A549 (cell line): ENCODE results near the gene MPST. TPM values are rescaled to one million over a fixed set of nuclear protein-coding genes. Genes with fewer than 3 reads are reported as not detected.
A peak's percentile ranks its signal among the peaks of the same experiment; 100 is the strongest.
"Not testable (repeated sequence)": the region's sequence is repeated elsewhere in the genome, so short reads cannot be mapped to it uniquely, and the experiment has no call there.

Experiments
- ATAC-seq, 2 experiments: fragments of 200-7000 bp in 1 of 2; fragments of >200 bp in 1 of 2; cut with Nextera tagmentation in 1 of 2; cut with Tn5 transposase in 1 of 2; 3 replicates each; pipeline versions ENCODE4 v1.8.0 to v1.9.1; 2018 to 2020; ENCODE audit warnings: mild to moderate bottlenecking in 1 of 2, moderate library complexity in 1 of 2
- CTCF ChIA-PET: fragments of 300-600 bp; sonication (Branson Sonifier 250); formaldehyde crosslinking; extraction: SDS; loops from one replicate; lab custom pipeline; 2021; ENCODE audit warnings: antibody characterized with exemption, inconsistent platforms; lab: Yijun Ruan, JAX
- POLR2A ChIA-PET: fragments of 350-600 bp; formaldehyde crosslinking; extraction: SDS; loops from one replicate; lab custom pipeline; 2021; ENCODE audit warnings: antibody characterized with exemption, inconsistent platforms; lab: Yijun Ruan, JAX
- DNase-seq, 2 experiments: peaks; one replicate each; pipeline versions ENCODE4 v3.0.0 to v3.0.0-alpha.2; 2011 to 2016; ENCODE audit warnings: low read depth in 1 of 2, low spot score in 1 of 2
- FAIRE-seq: peaks from 2 replicates; lab custom pipeline; 2011; peaks lifted over from hg19 to GRCh38; lab: Jason Lieb, UNC
- H3K27ac ChIP-seq, 2 experiments: fragments of >200 bp; sonication (Bioruptor Twin); formaldehyde crosslinking; 3 replicates each; pipeline ENCODE4 v1.5.1; 2016 to 2017
- H3K4me1 ChIP-seq: fragments of >200 bp; sonication (Bioruptor Twin); formaldehyde crosslinking; 3 replicates; pipeline ENCODE4 v1.6.1; 2016
- H3K4me2 ChIP-seq: fragments of >200 bp; sonication (Bioruptor Twin); formaldehyde crosslinking; 3 replicates; pipeline ENCODE4 v1.6.1; 2016
- H3K4me3 ChIP-seq: fragments of >200 bp; sonication (Bioruptor Twin); formaldehyde crosslinking; 3 replicates; pipeline ENCODE4 v1.5.1; 2016
- H3K9me3 ChIP-seq: fragments of >200 bp; sonication (Bioruptor Twin); formaldehyde crosslinking; 3 replicates; pipeline ENCODE4 v1.6.1; 2016
- CBX2 ChIP-seq: fragments of 200-600 bp; sonication (generic); IDR thresholded peaks from 2 replicates; pipeline ENCODE4 v1.6.1; 2016; ENCODE audit warnings: low read depth, mild to moderate bottlenecking, borderline replicate concordance
- CBX8 ChIP-seq: fragments of 200-600 bp; sonication (generic); IDR thresholded peaks from 2 replicates; pipeline ENCODE4 v1.6.1; 2016
- CEBPB ChIP-seq, 2 experiments: fragments of >200 bp in 1 of 2; sonication (Bioruptor Twin) in 1 of 2; formaldehyde crosslinking in 1 of 2; IDR thresholded peaks; 2 replicates each; pipeline ENCODE4 v1.6.1; 2012 to 2016
- CHD4 ChIP-seq: fragments of 200-600 bp; sonication (generic); IDR thresholded peaks from 2 replicates; pipeline ENCODE4 v1.6.1; 2016; ENCODE audit warnings: antibody characterized with exemption, mild to moderate bottlenecking, borderline replicate concordance
- EHF ChIP-seq: fragments of 250-450 bp; sonication (Bioruptor Pico); IDR thresholded peaks from 2 replicates; pipeline ENCODE4 v1.5.0; 2020; ENCODE audit warnings: mild to moderate bottlenecking
- EP300 ChIP-seq, 2 experiments: fragments of >200 bp; sonication (Bioruptor Twin); formaldehyde crosslinking; IDR thresholded peaks; 2 replicates in 1 of 2; 3 replicates in 1 of 2; pipeline ENCODE4 v1.6.1; 2016 to 2017
- HEYL ChIP-seq: fragments of 250-450 bp; sonication (Bioruptor Pico); IDR thresholded peaks from 2 replicates; pipeline ENCODE4 v1.8.0; 2021; ENCODE audit warnings: mild to moderate bottlenecking, moderate library complexity
- HOXB5 ChIP-seq: fragments of 250-450 bp; sonication (Bioruptor Pico); IDR thresholded peaks from 2 replicates; pipeline ENCODE4 v1.5.0; 2020; ENCODE audit warnings: mild to moderate bottlenecking, moderate library complexity
- JUNB ChIP-seq: fragments of >200 bp; sonication (Bioruptor Twin); formaldehyde crosslinking; IDR thresholded peaks from 2 replicates; pipeline ENCODE4 v1.6.1; 2016
- KDM1A ChIP-seq: fragments of 200-600 bp; sonication (generic); IDR thresholded peaks from 2 replicates; pipeline ENCODE4 v1.6.1; 2016; ENCODE audit warnings: low read depth, mild to moderate bottlenecking
- MAFK ChIP-seq: fragments of 450-650 bp; IDR thresholded peaks from 2 replicates; pipeline ENCODE4 v1.6.1; 2014; ENCODE audit not compliant: partially characterized antibody
- MYC ChIP-seq: IDR thresholded peaks from 2 replicates; pipeline ENCODE4 v1.6.1; 2012; ENCODE audit warnings: mild to moderate bottlenecking, inconsistent platforms, low read length, improper control_type of control experiment, borderline replicate concordance
- NFE2L2 ChIP-seq: fragments of 150-350 bp; conservative IDR thresholded peaks from 2 replicates; pipeline ENCODE4 v1.6.1; 2014; ENCODE audit warnings: low read length
- NPAS2 ChIP-seq: fragments of 250-450 bp; sonication (Bioruptor Pico); IDR thresholded peaks from 2 replicates; pipeline ENCODE4 v1.8.0; 2022; ENCODE audit warnings: mild to moderate bottlenecking, moderate library complexity, borderline replicate concordance
- NR3C1 ChIP-seq: fragments of >200 bp; sonication (Bioruptor Twin); formaldehyde crosslinking; IDR thresholded peaks from 3 replicates; pipeline ENCODE4 v1.6.1; 2017
- POLR2A ChIP-seq: IDR thresholded peaks from 2 replicates; pipeline ENCODE4 v1.6.1; 2012; ENCODE audit warnings: mild to moderate bottlenecking, low read length
- RAD21 ChIP-seq, 2 experiments: fragments of >200 bp in 1 of 2; sonication (Bioruptor Twin) in 1 of 2; formaldehyde crosslinking in 1 of 2; IDR thresholded peaks in 1 of 2; conservative IDR thresholded peaks in 1 of 2; 2 replicates in 1 of 2; 3 replicates in 1 of 2; pipeline ENCODE4 v1.6.1; 2012 to 2018; ENCODE audit warnings: inconsistent platforms in 1 of 2
- RCOR1 ChIP-seq: fragments of 150-350 bp; IDR thresholded peaks from 2 replicates; pipeline ENCODE4 v1.6.1; 2014; ENCODE audit warnings: antibody characterized with exemption, low read length, low read depth
- RNF2 ChIP-seq: fragments of 200-600 bp; sonication (generic); IDR thresholded peaks from 2 replicates; pipeline ENCODE4 v1.6.1; 2016; ENCODE audit warnings: low read depth, mild to moderate bottlenecking, antibody characterized with exemption, moderate library complexity, borderline replicate concordance
- ZC3H11A ChIP-seq: fragments of 450-650 bp; IDR thresholded peaks from 2 replicates; pipeline ENCODE4 v1.6.1; 2014; ENCODE audit warnings: antibody characterized with exemption, mild to moderate bottlenecking
- WGBS: methylation state at CpG from one replicate; pipeline ENCODE4 v1.1.6; 2017; ENCODE audit errors: missing lambda C conversion rate; 5-methylcytosine and 5-hydroxymethylcytosine counted together
- polyA plus RNA-seq, 4 experiments: library from polyadenylated mRNA; depleted of rRNA in 3 of 4; stranded (reverse); fragments of >200 nt; fragmentation: RNase III in 1 of 4; extraction: RNeasy Plus Mini Kit Qiagen cat#74134 plus additional on column Dnase treatment in 1 of 4; gene quantifications; 2 replicates in 3 of 4; 3 replicates in 1 of 4; pipeline ENCODE4 v1.2.3, GENCODE V29; 2011 to 2017
- TF ChIP-seq, protein P1 (sequence below): IDR thresholded peaks from 2 replicates; pipeline ENCODE4 v1.6.1; 2012; ENCODE audit warnings: low read depth, borderline replicate concordance
- TF ChIP-seq, protein P2 (sequence below): fragments of 450-650 bp; IDR thresholded peaks from 2 replicates; pipeline ENCODE4 v1.6.1; 2014; ENCODE audit warnings: antibody characterized with exemption
- TF ChIP-seq, protein P3 (sequence below): IDR thresholded peaks from 2 replicates; pipeline ENCODE4 v1.6.1; 2012
- TF ChIP-seq, protein P4 (sequence below): fragments of >200 bp; sonication (Bioruptor Twin); formaldehyde crosslinking; IDR thresholded peaks from 3 replicates; pipeline ENCODE4 v1.5.1; 2016
- TF ChIP-seq, protein P5 (sequence below): fragments of 250-450 bp; sonication (Bioruptor Pico); IDR thresholded peaks from 2 replicates; pipeline ENCODE4 v1.5.0; 2021; ENCODE audit warnings: mild to moderate bottlenecking, moderate library complexity, borderline replicate concordance

Gene MPST
- polyA plus RNA-seq, 2 of the 4 experiments (the other 2 are of a cell fraction) = 44.2 to 63.3 TPM

DNA sequence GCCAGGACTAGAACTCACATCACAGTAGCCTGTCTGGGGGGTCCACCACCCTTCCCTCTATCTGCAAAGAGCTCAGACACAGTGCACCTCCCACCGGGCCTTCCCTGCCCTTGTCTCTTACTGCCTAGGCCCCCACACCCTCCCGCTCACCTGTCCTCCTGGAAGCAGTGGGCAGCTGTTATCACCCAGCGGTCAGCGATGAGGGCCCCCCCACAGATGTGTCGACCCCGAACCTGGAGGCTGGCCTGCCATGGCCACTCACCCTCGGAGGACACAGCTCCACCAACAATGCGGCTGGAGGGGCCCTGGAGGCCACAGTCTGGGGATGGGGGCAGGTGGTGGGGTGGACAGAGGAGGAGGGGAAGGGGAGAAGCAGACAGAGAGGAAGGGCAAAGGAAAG lies 50.8 kb downstream of the MPST start:
- Histone ChIP-seq H3K9me3 (no peaks in the 10 kb centered on the region), H3K4me1 (no peaks in the 10 kb centered on the region), H3K4me3 (no peak overlapping the region), H3K4me2 (no peak overlapping the region), H3K27ac (no peak overlapping the region)
- WGBS = 67% methylated on average over 1 of the region's 8 CpGs
- no peak for DNase-seq
- ATAC-seq = peak in 1 of 2 experiments; percentile 14; a peak in 2 of 6 replicates
- CTCF ChIA-PET = interaction anchor here (1.1 to 1.3 kb wide), 5 partner anchors 8 to 214 kb away, joined by 3 to 5 read pairs (median 4); no protein-coding TSS in a partner anchor
- POLR2A ChIA-PET = interaction anchor here (1.8 kb wide), 1 partner anchor 19 kb away, joined by 6 read pairs; the partner anchor contains the start of gene KCTD17
- no peak for FAIRE-seq
- TF ChIP-seq, protein P1, sequence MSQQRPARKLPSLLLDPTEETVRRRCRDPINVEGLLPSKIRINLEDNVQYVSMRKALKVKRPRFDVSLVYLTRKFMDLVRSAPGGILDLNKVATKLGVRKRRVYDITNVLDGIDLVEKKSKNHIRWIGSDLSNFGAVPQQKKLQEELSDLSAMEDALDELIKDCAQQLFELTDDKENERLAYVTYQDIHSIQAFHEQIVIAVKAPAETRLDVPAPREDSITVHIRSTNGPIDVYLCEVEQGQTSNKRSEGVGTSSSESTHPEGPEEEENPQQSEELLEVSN = no peak
- no peak for TF ChIP-seq EHF (CRISPR knock-in tag)
- TF ChIP-seq RAD21 (conservative IDR thresholded peaks at IDR 0.05 in 1 of 2, IDR thresholded peaks at IDR 0.05 in 1 of 2) = no peak
- no peak for TF ChIP-seq EP300 (IDR thresholded peaks at IDR 0.05)
- no peak for TF ChIP-seq MAFK
- TF ChIP-seq, protein P2, sequence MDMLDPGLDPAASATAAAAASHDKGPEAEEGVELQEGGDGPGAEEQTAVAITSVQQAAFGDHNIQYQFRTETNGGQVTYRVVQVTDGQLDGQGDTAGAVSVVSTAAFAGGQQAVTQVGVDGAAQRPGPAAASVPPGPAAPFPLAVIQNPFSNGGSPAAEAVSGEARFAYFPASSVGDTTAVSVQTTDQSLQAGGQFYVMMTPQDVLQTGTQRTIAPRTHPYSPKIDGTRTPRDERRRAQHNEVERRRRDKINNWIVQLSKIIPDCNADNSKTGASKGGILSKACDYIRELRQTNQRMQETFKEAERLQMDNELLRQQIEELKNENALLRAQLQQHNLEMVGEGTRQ = no peak
- no peak for TF ChIP-seq RCOR1
- TF ChIP-seq KDM1A = no peak
- no peak for TF ChIP-seq CBX8
- no peak for TF ChIP-seq NFE2L2
- TF ChIP-seq, protein P3, sequence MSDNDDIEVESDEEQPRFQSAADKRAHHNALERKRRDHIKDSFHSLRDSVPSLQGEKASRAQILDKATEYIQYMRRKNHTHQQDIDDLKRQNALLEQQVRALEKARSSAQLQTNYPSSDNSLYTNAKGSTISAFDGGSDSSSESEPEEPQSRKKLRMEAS = no peak
- TF ChIP-seq, all 56 proteins: peak for 0

DNA sequence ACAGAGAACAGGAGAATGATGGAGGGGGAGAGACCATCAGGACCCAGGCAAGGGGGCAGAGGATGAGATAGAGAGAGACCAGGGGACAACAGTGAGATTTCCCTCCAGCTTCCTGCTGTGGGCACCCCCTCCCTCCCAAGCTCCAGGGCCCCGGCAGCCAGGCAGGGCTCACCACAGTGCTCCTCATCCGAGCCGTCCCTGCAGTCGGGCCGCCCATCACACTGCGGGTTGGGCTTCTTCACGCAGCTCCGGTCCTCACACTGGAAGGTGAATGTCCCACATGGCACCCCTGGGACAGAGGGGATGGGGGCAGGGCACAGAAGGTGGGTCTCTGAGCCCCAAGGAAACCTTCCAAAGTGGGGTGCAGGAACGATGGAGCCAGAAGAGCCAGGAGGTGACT lies 51.2 kb downstream of the MPST start:
- POLR2A ChIA-PET = no interaction called here
- CTCF ChIA-PET = interaction anchor here (1.1 to 1.3 kb wide), 6 partner anchors 8 to 215 kb away, joined by 3 to 5 read pairs (median 4); no protein-coding TSS in a partner anchor
- TF ChIP-seq EHF (CRISPR knock-in tag) (no peak), JUNB (no peak), CBX2 (no peak), ZC3H11A (no peak), NPAS2 (CRISPR knock-in tag) (no peak), RNF2 (no peak), POLR2A (no peak), NR3C1 (no peak), CHD4 (no peak), HEYL (CRISPR knock-in tag) (no peak), MAFK (no peak), EP300 (IDR thresholded peaks at IDR 0.05) (no peak), MYC (no peak), HOXB5 (CRISPR knock-in tag) (no peak), CEBPB (IDR thresholded peaks at IDR 0.05) (no peak)
- TF ChIP-seq, protein P4, sequence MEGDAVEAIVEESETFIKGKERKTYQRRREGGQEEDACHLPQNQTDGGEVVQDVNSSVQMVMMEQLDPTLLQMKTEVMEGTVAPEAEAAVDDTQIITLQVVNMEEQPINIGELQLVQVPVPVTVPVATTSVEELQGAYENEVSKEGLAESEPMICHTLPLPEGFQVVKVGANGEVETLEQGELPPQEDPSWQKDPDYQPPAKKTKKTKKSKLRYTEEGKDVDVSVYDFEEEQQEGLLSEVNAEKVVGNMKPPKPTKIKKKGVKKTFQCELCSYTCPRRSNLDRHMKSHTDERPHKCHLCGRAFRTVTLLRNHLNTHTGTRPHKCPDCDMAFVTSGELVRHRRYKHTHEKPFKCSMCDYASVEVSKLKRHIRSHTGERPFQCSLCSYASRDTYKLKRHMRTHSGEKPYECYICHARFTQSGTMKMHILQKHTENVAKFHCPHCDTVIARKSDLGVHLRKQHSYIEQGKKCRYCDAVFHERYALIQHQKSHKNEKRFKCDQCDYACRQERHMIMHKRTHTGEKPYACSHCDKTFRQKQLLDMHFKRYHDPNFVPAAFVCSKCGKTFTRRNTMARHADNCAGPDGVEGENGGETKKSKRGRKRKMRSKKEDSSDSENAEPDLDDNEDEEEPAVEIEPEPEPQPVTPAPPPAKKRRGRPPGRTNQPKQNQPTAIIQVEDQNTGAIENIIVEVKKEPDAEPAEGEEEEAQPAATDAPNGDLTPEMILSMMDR = no peak
- TF ChIP-seq, protein P5, sequence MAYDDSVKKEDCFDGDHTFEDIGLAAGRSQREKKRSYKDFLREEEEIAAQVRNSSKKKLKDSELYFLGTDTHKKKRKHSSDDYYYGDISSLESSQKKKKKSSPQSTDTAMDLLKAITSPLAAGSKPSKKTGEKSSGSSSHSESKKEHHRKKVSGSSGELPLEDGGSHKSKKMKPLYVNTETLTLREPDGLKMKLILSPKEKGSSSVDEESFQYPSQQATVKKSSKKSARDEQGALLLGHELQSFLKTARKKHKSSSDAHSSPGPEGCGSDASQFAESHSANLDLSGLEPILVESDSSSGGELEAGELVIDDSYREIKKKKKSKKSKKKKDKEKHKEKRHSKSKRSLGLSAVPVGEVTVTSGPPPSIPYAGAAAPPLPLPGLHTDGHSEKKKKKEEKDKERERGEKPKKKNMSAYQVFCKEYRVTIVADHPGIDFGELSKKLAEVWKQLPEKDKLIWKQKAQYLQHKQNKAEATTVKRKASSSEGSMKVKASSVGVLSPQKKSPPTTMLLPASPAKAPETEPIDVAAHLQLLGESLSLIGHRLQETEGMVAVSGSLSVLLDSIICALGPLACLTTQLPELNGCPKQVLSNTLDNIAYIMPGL = no peak
- TF ChIP-seq, all 56 proteins: peak for 0
- H3K4me1 ChIP-seq = no peaks in the 10 kb centered on the region
- no peak overlapping the region; a peak in 1 of 6 replicates for H3K27ac ChIP-seq
- H3K9me3 ChIP-seq = no peaks in the 10 kb centered on the region
- H3K4me2 ChIP-seq = no peak overlapping the region
- no peak overlapping the region for H3K4me3 ChIP-seq
- WGBS = 5% methylated on average over 8 of the region's 9 CpGs
- ATAC-seq = peak in 1 of 2 experiments; percentile 49; a peak in 3 of 6 replicates
- DNase-seq = no peak
- FAIRE-seq = no peak

DNA sequence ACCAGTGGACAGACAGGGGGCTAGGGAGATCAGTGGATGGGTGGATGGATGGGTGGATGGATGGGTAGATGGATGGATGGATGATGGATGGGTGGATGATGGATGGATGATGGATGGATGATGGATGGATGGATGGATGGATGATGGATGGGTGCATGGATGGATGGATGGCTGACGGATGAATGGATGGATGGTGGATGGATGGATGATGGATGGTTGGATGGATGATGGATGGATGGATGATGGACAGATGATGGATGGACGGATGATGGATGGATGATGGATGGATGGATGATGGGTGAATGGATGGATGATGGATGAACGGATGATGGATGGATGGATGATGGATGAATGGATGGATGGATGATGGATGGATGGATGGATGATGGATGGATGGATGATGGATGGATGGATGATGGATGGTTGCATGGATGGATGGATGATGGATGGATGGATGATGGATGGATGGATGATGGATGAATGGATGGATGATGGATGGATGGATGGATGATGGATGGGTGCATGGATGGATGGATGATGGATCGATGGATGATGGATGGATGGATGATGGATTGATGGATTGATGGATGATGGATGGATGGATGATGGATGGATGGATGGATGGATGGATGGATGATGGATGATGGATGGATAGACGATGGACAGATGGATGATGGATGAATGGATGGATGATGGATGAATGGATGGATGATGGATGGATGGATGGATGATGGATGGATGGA lies 52.5 kb downstream of the MPST start:
- H3K4me1 ChIP-seq, H3K4me2 ChIP-seq, DNase-seq, FAIRE-seq, H3K4me3 ChIP-seq, POLR2A ChIA-PET, H3K9me3 ChIP-seq, ATAC-seq, H3K27ac ChIP-seq: not testable (repeated sequence)
- WGBS = 78% methylated on average over 5 of the region's 5 CpGs
- CTCF ChIA-PET = interaction anchor here (1.2 to 1.3 kb wide), 2 partner anchors 10 to 216 kb away, joined by 3 to 4 read pairs; no protein-coding TSS in a partner anchor
